ENCODE results near the gene HMGN2.
A peak's percentile ranks its signal among the peaks of the same experiment; 100 is the strongest.

HMGN2 gene

DNA sequence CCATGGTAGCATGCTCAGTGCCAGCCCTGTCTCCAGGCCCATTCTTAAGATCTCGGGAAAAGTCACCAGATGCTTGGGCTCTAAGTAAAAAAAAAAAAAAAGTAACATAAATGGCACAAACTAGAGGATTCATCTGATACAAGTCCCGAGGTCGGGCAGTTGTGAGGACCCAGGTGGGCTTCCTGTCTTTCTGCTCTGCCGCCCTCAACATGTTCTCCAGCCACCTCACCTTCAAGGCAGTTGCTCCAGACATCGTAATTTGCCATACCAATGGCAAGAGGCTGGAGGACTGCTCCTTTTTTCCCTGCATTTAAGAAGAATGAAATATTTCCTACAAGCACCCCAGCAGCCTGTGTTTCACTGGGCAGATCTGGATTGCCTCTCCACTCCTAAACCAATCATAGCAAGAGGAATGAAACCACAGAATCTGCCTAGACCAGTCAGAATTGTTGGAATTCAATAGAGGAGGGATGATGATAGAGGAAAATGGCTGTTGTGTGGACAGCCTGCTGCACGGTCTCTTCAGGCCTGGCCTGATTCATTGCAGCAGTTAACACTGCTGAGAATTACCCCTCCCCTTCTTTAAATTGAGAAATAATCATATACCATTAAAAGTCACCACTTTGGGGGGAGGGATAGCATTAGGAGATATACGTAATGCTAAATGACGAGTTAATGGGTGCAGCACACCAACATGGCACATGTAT lies 5.4 kb downstream of the HMGN2 start:
- Histone ChIP-seq H3K27me3 (replicated peaks) (no peaks in the 10 kb centered on the region), H3K36me3 (replicated peaks) (peaks cover 30% of the 10 kb centered on the region), H3K4me3 (ENCODE audit: low read depth, low read length) (no peak overlapping the region), H3K27ac (no peak overlapping the region)
- DNase-seq: no peak
- in situ Hi-C loops (cut with HindIII; ENCODE audit: low pct_ligation_motif_present, low sequenced_read_pairs): no loop called here
- TF ChIP-seq, protein P1, sequence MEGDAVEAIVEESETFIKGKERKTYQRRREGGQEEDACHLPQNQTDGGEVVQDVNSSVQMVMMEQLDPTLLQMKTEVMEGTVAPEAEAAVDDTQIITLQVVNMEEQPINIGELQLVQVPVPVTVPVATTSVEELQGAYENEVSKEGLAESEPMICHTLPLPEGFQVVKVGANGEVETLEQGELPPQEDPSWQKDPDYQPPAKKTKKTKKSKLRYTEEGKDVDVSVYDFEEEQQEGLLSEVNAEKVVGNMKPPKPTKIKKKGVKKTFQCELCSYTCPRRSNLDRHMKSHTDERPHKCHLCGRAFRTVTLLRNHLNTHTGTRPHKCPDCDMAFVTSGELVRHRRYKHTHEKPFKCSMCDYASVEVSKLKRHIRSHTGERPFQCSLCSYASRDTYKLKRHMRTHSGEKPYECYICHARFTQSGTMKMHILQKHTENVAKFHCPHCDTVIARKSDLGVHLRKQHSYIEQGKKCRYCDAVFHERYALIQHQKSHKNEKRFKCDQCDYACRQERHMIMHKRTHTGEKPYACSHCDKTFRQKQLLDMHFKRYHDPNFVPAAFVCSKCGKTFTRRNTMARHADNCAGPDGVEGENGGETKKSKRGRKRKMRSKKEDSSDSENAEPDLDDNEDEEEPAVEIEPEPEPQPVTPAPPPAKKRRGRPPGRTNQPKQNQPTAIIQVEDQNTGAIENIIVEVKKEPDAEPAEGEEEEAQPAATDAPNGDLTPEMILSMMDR (IDR thresholded peaks at IDR 0.05; ENCODE audit: low read depth, low read length, missing control alignments): no peak

DNA sequence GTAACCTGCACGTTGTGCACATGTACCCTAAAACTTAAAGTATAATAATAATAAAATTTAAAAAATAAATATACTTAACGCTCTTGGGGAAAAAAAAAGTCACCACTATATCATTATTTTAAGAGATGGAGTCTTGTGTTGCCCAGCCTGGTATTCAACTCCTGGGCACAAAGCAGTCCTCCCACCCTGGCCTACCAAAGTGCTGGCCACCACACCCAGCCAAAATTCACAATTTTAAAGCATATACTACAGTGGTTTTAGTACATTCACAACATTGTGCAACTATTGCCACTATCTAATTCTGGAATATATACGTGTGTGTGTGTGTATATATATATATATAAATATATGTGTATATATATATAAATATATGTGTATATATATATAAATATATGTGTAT lies 5.9 kb downstream of the HMGN2 start:
- DNase-seq: no peak
- H3K36me3 ChIP-seq (replicated peaks): peaks cover 30% of the 10 kb centered on the region
- H3K27ac ChIP-seq: no peak overlapping the region
- no peaks in the 10 kb centered on the region for H3K27me3 ChIP-seq (replicated peaks)
- in situ Hi-C loops (cut with HindIII; ENCODE audit: low pct_ligation_motif_present, low sequenced_read_pairs): no loop called here
- TF ChIP-seq, protein P1 (IDR thresholded peaks at IDR 0.05; ENCODE audit: low read depth, low read length, missing control alignments): no peak
- no peak overlapping the region for H3K4me3 ChIP-seq (ENCODE audit: low read depth, low read length)

DNA sequence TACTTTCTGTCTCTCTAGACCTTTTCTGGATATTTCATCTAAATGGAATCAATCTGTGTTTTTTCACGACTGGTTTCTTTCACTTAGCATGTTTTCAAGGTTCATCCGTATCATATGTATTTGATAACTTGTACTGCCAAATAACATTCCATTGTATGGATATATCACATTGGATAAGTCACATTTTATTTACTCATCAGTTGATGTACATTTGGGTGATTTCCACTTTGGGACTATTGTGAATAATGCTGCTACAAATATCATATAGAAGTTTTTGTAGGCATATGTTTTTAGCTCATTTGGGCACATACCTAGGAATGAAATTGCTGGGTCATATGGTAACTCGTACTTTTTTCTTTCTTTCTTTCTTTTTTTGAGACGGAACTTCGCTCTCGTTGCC lies 6.7 kb downstream of the HMGN2 start:
- peaks cover 25% of the 10 kb centered on the region for H3K36me3 ChIP-seq (replicated peaks)
- no peak overlapping the region for H3K27ac ChIP-seq
- TF ChIP-seq, protein P1 (IDR thresholded peaks at IDR 0.05; ENCODE audit: low read depth, low read length, missing control alignments): no peak
- no peak for DNase-seq
- no peaks in the 10 kb centered on the region for H3K27me3 ChIP-seq (replicated peaks)
- H3K4me3 ChIP-seq (ENCODE audit: low read depth, low read length): no peak overlapping the region
- in situ Hi-C loops (cut with HindIII; ENCODE audit: low pct_ligation_motif_present, low sequenced_read_pairs): no loop called here

DNA sequence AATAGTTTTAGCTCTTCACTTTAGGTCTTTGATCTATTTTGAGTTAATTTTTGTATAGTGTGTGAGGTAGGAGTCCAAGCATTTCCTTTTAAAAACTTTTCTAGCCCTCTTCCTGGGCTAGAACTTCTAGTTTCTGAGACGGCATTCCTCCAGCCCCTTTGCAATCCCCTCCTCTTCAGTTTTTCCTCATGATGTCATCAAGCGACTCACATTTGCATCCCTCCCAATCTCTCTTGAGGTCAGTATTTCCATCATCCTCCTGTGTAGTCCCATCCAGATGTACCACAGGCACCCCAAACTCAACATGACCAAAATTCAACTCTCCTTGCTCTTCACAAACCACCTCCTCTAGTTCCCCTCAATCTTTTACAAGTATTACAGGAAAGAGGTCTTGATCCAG lies 10.7 kb downstream of the HMGN2 start:
- H3K36me3 ChIP-seq (replicated peaks): peaks cover 2% of the 10 kb centered on the region
- no peaks in the 10 kb centered on the region for H3K27me3 ChIP-seq (replicated peaks)
- in situ Hi-C loops (cut with HindIII; ENCODE audit: low pct_ligation_motif_present, low sequenced_read_pairs): no loop called here
- DNase-seq: no peak
- no peak overlapping the region for H3K4me3 ChIP-seq (ENCODE audit: low read depth, low read length)
- TF ChIP-seq, protein P1 (IDR thresholded peaks at IDR 0.05; ENCODE audit: low read depth, low read length, missing control alignments): no peak
- H3K27ac ChIP-seq: no peak overlapping the region

DNA sequence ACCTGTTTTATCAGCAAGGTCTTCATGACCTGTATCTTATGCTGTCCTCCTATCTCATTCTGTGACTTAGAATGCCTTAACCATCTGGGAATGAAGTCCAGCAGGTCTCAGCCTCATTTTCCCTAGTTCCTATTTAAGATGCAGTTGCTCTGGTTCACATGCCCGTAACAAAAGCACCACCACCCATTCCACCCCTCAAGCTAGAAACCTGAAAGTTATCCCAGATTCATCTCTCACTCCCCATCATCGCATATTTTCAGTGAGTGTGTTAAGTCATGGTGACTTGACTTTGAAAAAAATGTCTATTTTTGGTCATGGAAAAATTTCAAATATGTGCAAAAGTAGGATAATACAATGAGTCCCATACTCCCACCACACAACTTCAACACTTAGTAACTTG lies 11.7 kb downstream of the HMGN2 start:
- DNase-seq: peak; percentile 18
- in situ Hi-C loops (cut with HindIII; ENCODE audit: low pct_ligation_motif_present, low sequenced_read_pairs): no loop called here

More for the DNA sequence above, 11.7 kb downstream of the HMGN2 start:
- H3K4me3 ChIP-seq (ENCODE audit: low read depth, low read length): no peak overlapping the region
- peaks cover 2% of the 10 kb centered on the region for H3K36me3 ChIP-seq (replicated peaks)
- H3K27me3 ChIP-seq (replicated peaks): no peaks in the 10 kb centered on the region
- TF ChIP-seq, protein P1 (IDR thresholded peaks at IDR 0.05; ENCODE audit: low read depth, low read length, missing control alignments): no peak
- H3K27ac ChIP-seq: no peak overlapping the region

Measured in brain microvascular endothelial cell (primary cell).